ENCODE results near the gene MPC2.

GRCh38 chr1:167955915-167956314, 19.0 kb upstream of the MPC2 start:
- TF ChIP-seq CTCF (conservative IDR thresholded peaks at IDR 0.05; ENCODE audit: low read length), result no peak
- TF ChIP-seq EZH2phosphoT487 (IDR thresholded peaks at IDR 0.05; ENCODE audit: borderline replicate concordance), result no peak

All from Loucy (cell line).